Spleen (tissue), 11 donors: Measurements from ENCODE around the gene ABLIM2. TPM values are rescaled to one million over a fixed set of nuclear protein-coding genes. Genes with fewer than 3 reads are reported as not detected.
A peak's percentile ranks its signal among the peaks of the same experiment; 100 is the strongest.

Experiments
- DNase-seq: peaks from one replicate; pipeline ENCODE4 v3.0.0-alpha.2; 2020
- H3K27ac ChIP-seq, 8 donors: fragments of 200-600 bp; sonication (generic) in 7 of 8; 1 replicate in 4 of 8; 2 replicates in 4 of 8; pipeline versions ENCODE4 v1.5.0 to v1.8.0; 2016 to 2021; ENCODE audit warnings: inconsistent platforms in 4 of 8, mild to moderate bottlenecking in 4 of 8, moderate library complexity in 1 of 8
- H3K27me3 ChIP-seq, 7 donors: fragments of 200-600 bp; sonication (generic) in 6 of 7; replicated peaks in 1 of 7; 1 replicate in 4 of 7; 2 replicates in 3 of 7; pipeline versions ENCODE4 v1.5.0 to v1.8.0; 2016 to 2021; ENCODE audit warnings: inconsistent platforms in 3 of 7, mild to moderate bottlenecking in 1 of 7
- H3K36me3 ChIP-seq, 6 donors: fragments of 200-600 bp; sonication (generic) in 5 of 6; 1 replicate in 4 of 6; 2 replicates in 2 of 6; pipeline versions ENCODE4 v1.5.0 to v1.8.0; 2016 to 2021; ENCODE audit warnings: inconsistent platforms in 2 of 6
- H3K4me1 ChIP-seq, 6 donors: fragments of 200-600 bp; sonication (generic) in 5 of 6; 1 replicate in 3 of 6; 2 replicates in 3 of 6; pipeline versions ENCODE4 v1.5.0 to v1.8.0; 2016 to 2021; ENCODE audit warnings: inconsistent platforms in 3 of 6
- H3K4me3 ChIP-seq, 8 donors: fragments of 200-600 bp; sonication (generic) in 7 of 8; 1 replicate in 4 of 8; 2 replicates in 4 of 8; pipeline versions ENCODE4 v1.5.0 to v1.8.0; 2016 to 2021; ENCODE audit warnings: inconsistent platforms in 4 of 8, mild to moderate bottlenecking in 4 of 8, moderate library complexity in 2 of 8
- H3K9me3 ChIP-seq, 8 donors: fragments of 200-600 bp; sonication (generic) in 7 of 8; 1 replicate in 4 of 8; 2 replicates in 4 of 8; pipeline versions ENCODE4 v1.5.0 to v1.8.0; 2016 to 2021; ENCODE audit warnings: inconsistent platforms in 4 of 8
- CTCF ChIP-seq, 11 experiments: fragments of 200-600 bp in 7 of 11; fragments of 450-650 bp in 4 of 11; sonication (generic) in 4 of 11; IDR thresholded peaks in 8 of 11; conservative IDR thresholded peaks in 3 of 11; 1 replicate in 7 of 11; 2 replicates in 4 of 11; pipeline versions ENCODE4 v1.4.0 to v1.8.0; 2016 to 2021; ENCODE audit warnings: antibody characterized with exemption in 11 of 11, inconsistent platforms in 4 of 11, mild to moderate bottlenecking in 1 of 11
- POLR2A ChIP-seq, 3 donors: fragments of 450-650 bp; IDR thresholded peaks; one replicate each; pipeline ENCODE4 v1.5.1; 2017; ENCODE audit warnings: antibody characterized with exemption in 3 of 3, mild to moderate bottlenecking in 1 of 3
- POLR2AphosphoS5 ChIP-seq, 3 donors: sonication (generic); formaldehyde crosslinking; IDR thresholded peaks; one replicate each; pipeline ENCODE4 v1.5.1; 2017; ENCODE audit warnings: antibody characterized with exemption in 3 of 3
- WGBS, 5 donors: extraction: QIAGEN DNeasy Blood & Tissue Kit in 3 of 5; methylation state at CpG; one replicate each; pipeline versions ENCODE4 v1.1.5 to v1.1.7; 2013 to 2018; 5-methylcytosine and 5-hydroxymethylcytosine counted together
- intact Hi-C: fragments of 100-400 bp; cut with DNase I; formaldehyde crosslinking; loops from one replicate; pipeline ENCODE4 v1.15.0; 2023; ENCODE audit warnings: low total_unique reads
- polyA plus RNA-seq, 3 donors: library from polyadenylated mRNA; stranded (reverse); fragments of 200-250 nt; gene quantifications; one replicate each; pipeline ENCODE4 v1.2.1, GENCODE V29; 2013
- total RNA-seq, 7 donors: library from RNA; depleted of rRNA in 3 of 7; stranded (reverse); fragments of >200 nt in 3 of 7; fragmentation: NEBNext Ultra II Directional in 4 of 7; extraction: Animal tissue kit (Norgen Biotek cat#: 25700) in 4 of 7; gene quantifications; one replicate each; pipeline versions ENCODE4 v1.1.0 to v1.2.1, GENCODE V29; 2016 to 2021
- donor health status: healthy with polysubstance abuse.
- donor health status: DM: no; HTN: no; CAD: no; lungs with moderate emphysema.
- donor health status: DM: no; HTN: no; CAD: no.
- donor health status: Bipolar disorder and iron deficiency.
- donor health status: healthy.
- donor health status: DM: no; HTN: no; CAD: no.
- donor health status: DM: yes; HTN: yes; CAD: no.

ABLIM2 gene
- total and polyA plus RNA-seq, 10 donors: 11.8 to 127 (median 62.8) TPM

DNA sequence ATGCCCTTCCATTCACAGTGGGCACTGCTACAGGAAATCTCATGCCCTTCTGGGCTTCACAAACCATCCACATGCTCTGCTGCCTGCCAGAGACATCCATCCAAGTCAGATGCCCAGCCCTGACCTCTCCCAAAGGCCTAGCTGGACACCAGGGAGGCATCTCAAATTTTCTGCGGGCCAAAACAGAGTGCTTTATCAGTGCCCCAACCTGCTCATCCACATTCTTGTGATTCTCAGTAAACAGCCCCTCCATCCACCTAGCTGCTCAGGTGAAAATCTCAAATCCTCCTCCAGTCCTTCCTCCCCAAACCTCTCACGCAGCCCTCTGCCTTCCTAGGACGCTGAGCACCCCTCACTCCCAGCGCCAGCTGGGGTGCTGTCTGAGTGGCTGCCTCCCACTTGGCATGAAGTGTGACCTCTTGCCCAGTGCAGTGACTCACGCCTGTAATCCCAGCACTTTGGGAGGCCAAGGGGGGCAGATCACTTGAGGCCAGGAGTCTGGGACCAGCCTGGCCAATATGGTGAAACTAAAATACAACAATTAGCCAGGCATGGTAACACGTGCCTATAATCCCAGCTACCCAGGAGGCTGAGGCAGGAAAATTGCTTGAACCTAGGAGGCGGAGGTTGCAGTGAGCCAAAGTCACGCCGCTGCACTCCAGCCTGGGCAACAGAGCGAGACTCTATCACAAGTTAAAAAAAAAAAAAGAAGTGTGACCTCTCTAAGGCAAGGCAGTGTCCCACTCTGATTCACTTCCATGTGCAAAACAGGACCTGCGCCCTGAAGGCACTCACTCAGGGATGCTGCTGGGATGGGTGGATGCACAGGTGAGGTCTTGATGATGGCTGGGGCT is 217.3 kb downstream of the ABLIM2 start:
- no peak overlapping the region for H3K27ac ChIP-seq
- TF ChIP-seq CTCF (IDR thresholded peaks at IDR 0.05 in 8 of 11, conservative IDR thresholded peaks at IDR 0.05 in 3 of 11): no peak
- no peak for TF ChIP-seq POLR2AphosphoS5 (IDR thresholded peaks at IDR 0.05)
- no peak for TF ChIP-seq POLR2A (IDR thresholded peaks at IDR 0.05)
- peaks cover 0 to 44% (median 27%) of the 10 kb centered on the region in 7 donors for H3K27me3 ChIP-seq
- H3K36me3 ChIP-seq: no peaks in the 10 kb centered on the region
- H3K4me3 ChIP-seq: no peak overlapping the region
- intact Hi-C loops: no loop called here
- H3K9me3 ChIP-seq: no peaks in the 10 kb centered on the region
- WGBS, 5 donors: 75 to 84% (median 78%) methylated on average over 11 of the region's 11 CpGs
- DNase-seq: no peak
- peaks cover 0 to 39% (median 25%) of the 10 kb centered on the region in 6 donors for H3K4me1 ChIP-seq

DNA sequence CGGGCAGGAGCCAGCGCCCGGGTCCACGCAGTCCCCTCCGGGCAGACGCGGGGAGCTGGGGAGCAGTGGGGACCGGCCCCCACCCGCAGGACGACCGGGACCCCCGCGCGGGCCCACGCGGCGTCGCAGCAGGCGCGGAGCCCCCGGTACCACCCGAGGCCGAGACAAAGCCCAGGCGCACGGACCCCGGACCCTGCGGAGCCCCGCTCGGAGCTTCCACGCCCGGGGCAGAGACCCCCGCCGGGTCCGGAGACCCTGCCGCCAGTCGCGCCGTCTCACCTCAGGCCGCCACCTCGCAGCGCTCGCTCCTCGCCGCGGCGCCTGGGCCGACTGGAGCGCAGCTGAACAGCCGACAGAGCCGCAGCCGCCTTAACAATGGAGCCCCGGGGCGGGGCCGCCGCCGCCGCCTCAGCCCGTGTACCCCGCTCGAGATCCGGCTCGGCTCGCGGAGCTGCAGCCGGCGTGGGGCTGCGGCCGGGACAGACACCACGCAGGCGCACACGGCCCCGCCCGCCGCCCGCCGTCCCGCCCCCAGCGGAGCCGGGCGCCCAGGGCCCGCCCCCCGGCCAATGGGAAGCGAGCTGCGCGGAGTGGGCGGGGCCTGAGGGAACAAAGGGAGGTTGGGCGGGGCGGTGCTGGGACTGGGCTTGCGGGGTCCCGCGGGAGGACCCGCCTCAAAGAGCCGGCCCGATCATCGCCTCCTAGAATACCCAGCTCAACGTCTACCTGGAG is 219.1 kb downstream of the ABLIM2 start, which contains the start of gene AFAP1:
Gene AFAP1, minus strand, starts transcription at position 485 of the 732 bp plus-strand sequence. CDS start 67,783 bp downstream, outside the sequence.
- peaks cover 0 to 49% (median 27%) of the 10 kb centered on the region in 7 donors for H3K27me3 ChIP-seq
- TF ChIP-seq POLR2AphosphoS5 (IDR thresholded peaks at IDR 0.05): peak; percentile 48 to 82 (median 78)
- TF ChIP-seq CTCF (IDR thresholded peaks at IDR 0.05 in 8 of 11, conservative IDR thresholded peaks at IDR 0.05 in 3 of 11): no peak
- peak in 1 of 3 donors; percentile 12 for TF ChIP-seq POLR2A (IDR thresholded peaks at IDR 0.05)
- 0 to 3% (median 2%) methylated on average over 35 to 96 of the region's 96 CpGs for WGBS, 5 donors
- intact Hi-C loops: no loop called here
- peaks cover 0 to 50% (median 25%) of the 10 kb centered on the region in 6 donors for H3K4me1 ChIP-seq
- H3K36me3 ChIP-seq: no peaks in the 10 kb centered on the region
- H3K9me3 ChIP-seq: no peaks in the 10 kb centered on the region
- H3K27ac ChIP-seq: peak within 1 kb of the TSS; percentile 57 to 90 (median 86)
- DNase-seq: peak; percentile 92
- peak within 1 kb of the TSS; percentile 51 to 83 (median 64) for H3K4me3 ChIP-seq

GRCh38 chr4:7938609-7939376 is 219.8 kb downstream of the ABLIM2 start:
- Histone ChIP-seq H3K27me3 (peaks cover 0 to 49% (median 27%) of the 10 kb centered on the region in 7 donors), H3K27ac (peak overlapping the region; percentile 57 to 90 (median 86)), H3K36me3 (no peaks in the 10 kb centered on the region), H3K4me1 (peaks cover 0 to 50% (median 25%) of the 10 kb centered on the region in 6 donors), H3K9me3 (no peaks in the 10 kb centered on the region), H3K4me3 (peak overlapping the region; percentile 51 to 83 (median 64))
- TF ChIP-seq CTCF (IDR thresholded peaks at IDR 0.05 in 8 of 11, conservative IDR thresholded peaks at IDR 0.05 in 3 of 11) (no peak), POLR2AphosphoS5 (IDR thresholded peaks at IDR 0.05) (peak; percentile 22 to 64 (median 43)), POLR2A (IDR thresholded peaks at IDR 0.05) (no peak)
- intact Hi-C loops: no loop called here
- DNase-seq: no peak
- WGBS, 5 donors: 5 to 9% (median 7%) methylated on average over 20 to 75 of the region's 75 CpGs
